ENCODE data around the gene SLC35F6.

Gene SLC35F6

GRCh38 chr2:26717362-26717761 is 46.7 kb upstream of the SLC35F6 start:
- no peak for TF ChIP-seq FOXP2 (optimal IDR thresholded peaks at IDR 0.05; ENCODE audit: borderline replicate concordance, extremely low read depth, extremely low read length, insufficient read depth)
- no peak for TF ChIP-seq REST (IDR thresholded peaks at IDR 0.05; ENCODE audit: insufficient read depth in 1 of 2, low read depth in 2 of 2, low read length in 2 of 2)
- TF ChIP-seq TAF1 (IDR thresholded peaks at IDR 0.05; ENCODE audit: borderline replicate concordance, insufficient read depth, low read length), result no peak
- no peak for TF ChIP-seq SIN3A (IDR thresholded peaks at IDR 0.05; ENCODE audit: borderline replicate concordance, insufficient read depth, low read length)
- no peak for TF ChIP-seq POLR2AphosphoS5 (IDR thresholded peaks at IDR 0.05; ENCODE audit: low read depth, low read length)

GRCh38 chr2:26718949-26719686 is 45.0 kb upstream of the SLC35F6 start:
- TF ChIP-seq SIN3A (IDR thresholded peaks at IDR 0.05; ENCODE audit: borderline replicate concordance, insufficient read depth, low read length) (no peak), TAF1 (IDR thresholded peaks at IDR 0.05; ENCODE audit: borderline replicate concordance, insufficient read depth, low read length) (no peak), POLR2AphosphoS5 (IDR thresholded peaks at IDR 0.05; ENCODE audit: low read depth, low read length) (no peak), REST (IDR thresholded peaks at IDR 0.05; ENCODE audit: insufficient read depth in 1 of 2, low read depth in 2 of 2, low read length in 2 of 2) (no peak), FOXP2 (optimal IDR thresholded peaks at IDR 0.05; ENCODE audit: borderline replicate concordance, extremely low read depth, extremely low read length, insufficient read depth) (no peak)

- no peak for TF ChIP-seq POLR2AphosphoS5 (IDR thresholded peaks at IDR 0.05; ENCODE audit: low read depth, low read length)
- no peak for TF ChIP-seq REST (IDR thresholded peaks at IDR 0.05; ENCODE audit: insufficient read depth in 1 of 2, low read depth in 2 of 2, low read length in 2 of 2)
- TF ChIP-seq SIN3A (IDR thresholded peaks at IDR 0.05; ENCODE audit: borderline replicate concordance, insufficient read depth, low read length), result no peak
- no peak for TF ChIP-seq TAF1 (IDR thresholded peaks at IDR 0.05; ENCODE audit: borderline replicate concordance, insufficient read depth, low read length)
- TF ChIP-seq FOXP2 (optimal IDR thresholded peaks at IDR 0.05; ENCODE audit: borderline replicate concordance, extremely low read depth, extremely low read length, insufficient read depth), result no peak
Observed at GRCh38 chr2:26720322-26721114, 43.6 kb upstream of the SLC35F6 start.

GRCh38 chr2:26721115-26722032 is 42.7 kb upstream of the SLC35F6 start:
- TF ChIP-seq REST (IDR thresholded peaks at IDR 0.05; ENCODE audit: insufficient read depth in 1 of 2, low read depth in 2 of 2, low read length in 2 of 2), result no peak
- no peak for TF ChIP-seq POLR2AphosphoS5 (IDR thresholded peaks at IDR 0.05; ENCODE audit: low read depth, low read length)
- no peak for TF ChIP-seq FOXP2 (optimal IDR thresholded peaks at IDR 0.05; ENCODE audit: borderline replicate concordance, extremely low read depth, extremely low read length, insufficient read depth)
- no peak for TF ChIP-seq SIN3A (IDR thresholded peaks at IDR 0.05; ENCODE audit: borderline replicate concordance, insufficient read depth, low read length)
- no peak for TF ChIP-seq TAF1 (IDR thresholded peaks at IDR 0.05; ENCODE audit: borderline replicate concordance, insufficient read depth, low read length)

Data from PFSK-1 (cell line).